Nephron progenitor cell (in vitro differentiated cells): ENCODE results near the gene DMD.

Experiments used
- DNase-seq: peaks from one replicate; pipeline ENCODE4 v3.0.0; 2021
- H3K27ac Mint-ChIP-seq: 2 replicates; pipeline ENCODE4 v1.8.0; 2021; ENCODE audit warnings: mild to moderate bottlenecking, moderate library complexity, mixed read lengths
- H3K27me3 Mint-ChIP-seq: 2 replicates; pipeline ENCODE4 v1.8.0; 2021; ENCODE audit warnings: mild to moderate bottlenecking, low read depth, mixed read lengths; ENCODE audit not compliant: poor library complexity
- H3K36me3 Mint-ChIP-seq: 2 replicates; pipeline ENCODE4 v1.8.0; 2021; ENCODE audit warnings: low read depth, mixed read lengths
- H3K4me1 Mint-ChIP-seq: 2 replicates; pipeline ENCODE4 v1.8.0; 2021; ENCODE audit warnings: mixed read lengths
- H3K4me3 Mint-ChIP-seq: 2 replicates; pipeline ENCODE4 v1.8.0; 2021; ENCODE audit warnings: mild to moderate bottlenecking, moderate library complexity, mixed read lengths
- H3K9me3 Mint-ChIP-seq: 2 replicates; pipeline ENCODE4 v1.8.0; 2021; ENCODE audit warnings: mild to moderate bottlenecking, moderate library complexity, mixed read lengths
- TF ChIP-seq, protein P1 (sequence below): fragments of 200-600 bp; sonication (generic); IDR thresholded peaks from 2 replicates; pipeline ENCODE4 v1.5.0; 2021; ENCODE audit warnings: antibody characterized with exemption

The DMD gene

DNA sequence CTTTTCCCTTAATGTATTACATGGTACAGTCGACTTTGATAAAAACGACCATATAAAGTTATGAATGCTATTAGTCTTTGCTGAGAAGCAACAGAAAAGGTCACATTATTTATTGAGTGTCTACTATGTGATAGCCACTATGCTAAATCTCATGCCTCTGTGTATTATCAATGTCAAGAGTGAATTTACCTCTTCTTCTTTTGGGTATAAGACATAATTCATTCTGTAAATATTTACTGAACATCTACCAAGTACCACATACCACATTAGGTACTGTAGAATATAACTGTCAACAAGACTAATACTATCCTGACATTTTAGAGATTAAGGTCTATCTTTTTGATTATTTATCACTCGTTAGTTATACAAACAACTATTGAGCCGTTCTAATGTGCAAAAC is 1870.8 kb downstream of the DMD start:
- TF ChIP-seq, protein P1, sequence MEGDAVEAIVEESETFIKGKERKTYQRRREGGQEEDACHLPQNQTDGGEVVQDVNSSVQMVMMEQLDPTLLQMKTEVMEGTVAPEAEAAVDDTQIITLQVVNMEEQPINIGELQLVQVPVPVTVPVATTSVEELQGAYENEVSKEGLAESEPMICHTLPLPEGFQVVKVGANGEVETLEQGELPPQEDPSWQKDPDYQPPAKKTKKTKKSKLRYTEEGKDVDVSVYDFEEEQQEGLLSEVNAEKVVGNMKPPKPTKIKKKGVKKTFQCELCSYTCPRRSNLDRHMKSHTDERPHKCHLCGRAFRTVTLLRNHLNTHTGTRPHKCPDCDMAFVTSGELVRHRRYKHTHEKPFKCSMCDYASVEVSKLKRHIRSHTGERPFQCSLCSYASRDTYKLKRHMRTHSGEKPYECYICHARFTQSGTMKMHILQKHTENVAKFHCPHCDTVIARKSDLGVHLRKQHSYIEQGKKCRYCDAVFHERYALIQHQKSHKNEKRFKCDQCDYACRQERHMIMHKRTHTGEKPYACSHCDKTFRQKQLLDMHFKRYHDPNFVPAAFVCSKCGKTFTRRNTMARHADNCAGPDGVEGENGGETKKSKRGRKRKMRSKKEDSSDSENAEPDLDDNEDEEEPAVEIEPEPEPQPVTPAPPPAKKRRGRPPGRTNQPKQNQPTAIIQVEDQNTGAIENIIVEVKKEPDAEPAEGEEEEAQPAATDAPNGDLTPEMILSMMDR, result no peak
- peaks cover 36% of the 10 kb centered on the region for H3K9me3 Mint-ChIP-seq
- no peaks in the 10 kb centered on the region for H3K36me3 Mint-ChIP-seq
- peaks cover 5% of the 10 kb centered on the region for H3K4me1 Mint-ChIP-seq
- no peak overlapping the region for H3K4me3 Mint-ChIP-seq
- DNase-seq, result no peak
- no peak overlapping the region for H3K27ac Mint-ChIP-seq
- no peaks in the 10 kb centered on the region for H3K27me3 Mint-ChIP-seq

DNA sequence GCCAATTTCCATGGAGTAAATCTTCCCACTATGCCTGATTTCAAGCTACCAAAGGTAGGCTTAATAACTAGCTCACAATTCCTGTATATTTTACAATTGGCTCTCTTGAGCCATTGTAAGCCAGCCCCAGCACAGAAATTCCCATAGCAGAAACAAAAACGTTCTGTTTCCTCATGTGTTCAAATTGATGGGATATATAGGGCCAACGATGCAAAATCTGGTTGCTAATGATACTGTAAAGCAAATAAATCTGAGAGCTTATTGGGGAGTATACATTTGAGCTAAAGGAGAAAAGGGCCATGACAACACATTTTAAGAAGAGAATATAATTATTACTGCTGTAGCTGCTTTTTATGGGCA is 1872.4 kb downstream of the DMD start:
- no peaks in the 10 kb centered on the region for H3K27me3 Mint-ChIP-seq
- H3K27ac Mint-ChIP-seq, result no peak overlapping the region
- H3K9me3 Mint-ChIP-seq, result peaks cover 43% of the 10 kb centered on the region
- H3K4me1 Mint-ChIP-seq, result peaks cover 5% of the 10 kb centered on the region
- DNase-seq, result no peak
- TF ChIP-seq, protein P1, result no peak
- no peaks in the 10 kb centered on the region for H3K36me3 Mint-ChIP-seq
- H3K4me3 Mint-ChIP-seq, result no peak overlapping the region

DNA sequence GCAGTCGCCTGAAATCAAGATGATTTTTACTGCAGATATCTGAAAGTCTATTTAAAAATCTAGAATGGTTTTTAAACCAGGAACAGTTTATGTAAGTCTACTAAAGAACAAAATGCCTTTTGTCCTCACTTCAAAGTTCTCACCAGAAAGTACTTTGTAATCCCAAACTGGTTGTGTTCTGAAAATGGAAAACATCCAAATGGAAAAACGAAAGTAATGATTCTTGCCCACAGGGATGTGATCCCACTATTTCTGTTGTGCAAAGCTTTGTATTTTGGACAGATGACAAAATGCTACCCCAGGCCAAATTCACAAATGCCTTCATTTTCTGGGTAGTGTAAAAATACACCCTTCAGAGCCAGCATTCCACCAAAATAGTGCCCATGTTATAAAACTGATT is 1874.0 kb downstream of the DMD start:
- TF ChIP-seq, protein P1, result no peak
- no peak overlapping the region for H3K27ac Mint-ChIP-seq
- H3K36me3 Mint-ChIP-seq, result no peaks in the 10 kb centered on the region
- H3K27me3 Mint-ChIP-seq, result no peaks in the 10 kb centered on the region
- H3K9me3 Mint-ChIP-seq, result peaks cover 40% of the 10 kb centered on the region
- no peak overlapping the region for H3K4me3 Mint-ChIP-seq
- DNase-seq, result no peak
- H3K4me1 Mint-ChIP-seq, result no peaks in the 10 kb centered on the region

DNA sequence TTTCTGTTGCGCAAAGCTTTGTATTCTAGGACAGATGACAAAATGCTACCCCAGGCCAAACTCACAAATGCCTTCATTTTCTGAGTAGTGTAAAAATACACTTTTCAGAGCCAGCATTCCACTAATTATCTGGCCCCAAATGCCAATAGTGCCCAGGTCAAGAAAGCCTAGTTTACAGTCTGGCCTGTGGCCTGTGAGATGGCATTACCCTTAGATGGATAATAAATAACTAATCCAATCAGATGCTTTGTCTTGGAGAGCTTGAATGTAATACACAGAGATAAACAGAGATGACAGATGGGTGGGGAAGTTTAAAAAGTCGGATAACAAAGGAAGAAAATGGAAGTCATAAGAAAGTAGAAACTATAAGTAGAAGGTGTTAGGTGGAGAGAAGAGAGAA is 1874.9 kb downstream of the DMD start:
- H3K27ac Mint-ChIP-seq, result no peak overlapping the region
- H3K27me3 Mint-ChIP-seq, result no peaks in the 10 kb centered on the region
- no peaks in the 10 kb centered on the region for H3K4me1 Mint-ChIP-seq
- H3K36me3 Mint-ChIP-seq, result no peaks in the 10 kb centered on the region
- DNase-seq, result no peak
- H3K4me3 Mint-ChIP-seq, result no peak overlapping the region
- H3K9me3 Mint-ChIP-seq, result peaks cover 40% of the 10 kb centered on the region
- TF ChIP-seq, protein P1, result no peak

DNA sequence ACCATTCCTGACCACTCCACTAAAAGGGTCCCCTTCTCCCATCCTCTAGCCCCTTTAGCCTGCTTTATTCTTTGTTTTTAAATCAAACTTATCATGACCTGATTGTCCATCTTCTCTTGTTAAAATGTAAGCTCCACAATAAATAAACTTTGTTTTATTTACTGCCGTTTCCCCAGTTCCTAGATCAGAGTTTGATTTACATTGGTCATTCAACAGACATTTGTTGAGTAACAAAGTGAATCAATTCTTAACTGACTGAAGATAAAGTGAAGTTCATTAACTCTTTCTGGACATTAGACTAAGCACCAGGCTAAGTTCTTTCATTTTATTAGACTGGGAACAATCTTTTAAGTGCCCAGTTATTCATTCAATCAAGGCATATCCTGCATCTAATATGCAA is 1876.4 kb downstream of the DMD start:
- peaks cover 9% of the 10 kb centered on the region for H3K4me1 Mint-ChIP-seq
- no peaks in the 10 kb centered on the region for H3K36me3 Mint-ChIP-seq
- H3K4me3 Mint-ChIP-seq, result no peak overlapping the region
- no peak overlapping the region for H3K27ac Mint-ChIP-seq
- H3K9me3 Mint-ChIP-seq, result peaks cover 40% of the 10 kb centered on the region
- no peak for DNase-seq
- TF ChIP-seq, protein P1, result no peak
- H3K27me3 Mint-ChIP-seq, result no peaks in the 10 kb centered on the region

DNA sequence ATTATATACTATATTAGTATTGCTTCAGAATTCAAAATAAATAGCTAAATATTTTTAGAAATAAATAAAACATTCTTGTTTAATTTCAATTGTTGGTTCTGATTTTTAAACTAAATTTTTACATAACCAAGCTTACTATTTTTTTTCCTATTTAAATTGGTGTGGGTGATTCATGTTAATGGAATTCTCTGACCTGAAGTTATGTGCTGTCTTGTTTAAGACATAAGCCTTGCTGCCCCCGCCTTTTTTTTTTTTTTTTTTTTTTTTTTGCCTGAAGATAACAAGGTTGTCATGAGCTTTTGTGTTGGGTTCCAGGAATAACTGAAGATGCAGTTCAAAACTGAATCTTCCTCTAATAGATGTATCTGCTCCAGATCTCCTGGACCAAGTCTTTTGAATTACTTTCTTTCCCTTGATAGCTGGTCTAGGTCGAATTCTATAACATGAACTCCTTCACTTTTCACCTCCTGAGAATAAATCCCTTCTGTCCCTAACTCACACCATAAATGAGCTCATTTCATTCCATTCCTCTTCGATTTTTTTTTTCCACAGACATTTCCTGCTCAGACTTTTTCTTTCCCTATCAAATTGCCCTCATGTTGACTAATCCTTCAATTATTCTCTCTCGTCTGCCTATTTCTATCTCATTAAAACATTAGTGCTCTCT is 1878.1 kb downstream of the DMD start:
- DNase-seq, result no peak
- no peaks in the 10 kb centered on the region for H3K36me3 Mint-ChIP-seq
- no peak overlapping the region for H3K4me3 Mint-ChIP-seq
- H3K27me3 Mint-ChIP-seq, result no peaks in the 10 kb centered on the region
- H3K27ac Mint-ChIP-seq, result no peak overlapping the region
- peaks cover 9% of the 10 kb centered on the region for H3K4me1 Mint-ChIP-seq
- TF ChIP-seq, protein P1, result no peak
- peaks cover 40% of the 10 kb centered on the region for H3K9me3 Mint-ChIP-seq
